GM20000 (cell line): ENCODE results near the gene RAB14.

Experiments
- DNase-seq: peaks from one replicate; pipeline ENCODE4 v3.0.0; 2012; ENCODE audit warnings: low spot score
- TF ChIP-seq, protein P1 (sequence below): IDR thresholded peaks from 2 replicates; pipeline ENCODE4 v1.5.1; 2012; ENCODE audit warnings: mild to moderate bottlenecking, control low read depth; ENCODE audit errors: extremely low read depth, missing control alignments

Gene RAB14

DNA sequence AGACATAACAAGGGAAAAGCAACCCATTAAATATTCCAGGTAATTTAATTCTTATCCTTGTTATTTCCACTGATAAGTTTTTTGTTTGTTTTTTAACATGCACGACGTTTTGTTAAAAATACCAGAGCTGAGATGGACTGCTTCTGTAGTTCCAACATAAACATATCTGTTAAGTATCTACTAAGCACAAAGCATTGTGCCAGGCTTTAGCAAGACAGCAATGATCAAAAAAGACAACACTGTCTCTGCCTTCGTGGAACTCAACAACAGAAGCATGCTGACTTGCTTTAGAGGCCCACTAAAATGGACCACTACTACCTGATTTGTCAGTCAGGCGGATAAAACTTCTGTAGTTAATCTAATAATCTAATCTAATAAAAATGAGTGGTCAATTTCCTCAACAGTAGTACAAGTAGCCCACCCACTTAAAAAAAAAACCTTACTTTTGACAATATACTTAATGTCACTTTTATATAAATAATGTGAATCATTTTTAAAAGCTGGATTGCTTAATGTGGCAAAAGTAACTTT is 3.1 kb downstream of the RAB14 start:
- TF ChIP-seq, protein P1, sequence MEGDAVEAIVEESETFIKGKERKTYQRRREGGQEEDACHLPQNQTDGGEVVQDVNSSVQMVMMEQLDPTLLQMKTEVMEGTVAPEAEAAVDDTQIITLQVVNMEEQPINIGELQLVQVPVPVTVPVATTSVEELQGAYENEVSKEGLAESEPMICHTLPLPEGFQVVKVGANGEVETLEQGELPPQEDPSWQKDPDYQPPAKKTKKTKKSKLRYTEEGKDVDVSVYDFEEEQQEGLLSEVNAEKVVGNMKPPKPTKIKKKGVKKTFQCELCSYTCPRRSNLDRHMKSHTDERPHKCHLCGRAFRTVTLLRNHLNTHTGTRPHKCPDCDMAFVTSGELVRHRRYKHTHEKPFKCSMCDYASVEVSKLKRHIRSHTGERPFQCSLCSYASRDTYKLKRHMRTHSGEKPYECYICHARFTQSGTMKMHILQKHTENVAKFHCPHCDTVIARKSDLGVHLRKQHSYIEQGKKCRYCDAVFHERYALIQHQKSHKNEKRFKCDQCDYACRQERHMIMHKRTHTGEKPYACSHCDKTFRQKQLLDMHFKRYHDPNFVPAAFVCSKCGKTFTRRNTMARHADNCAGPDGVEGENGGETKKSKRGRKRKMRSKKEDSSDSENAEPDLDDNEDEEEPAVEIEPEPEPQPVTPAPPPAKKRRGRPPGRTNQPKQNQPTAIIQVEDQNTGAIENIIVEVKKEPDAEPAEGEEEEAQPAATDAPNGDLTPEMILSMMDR, result no peak
- no peak for DNase-seq

DNA sequence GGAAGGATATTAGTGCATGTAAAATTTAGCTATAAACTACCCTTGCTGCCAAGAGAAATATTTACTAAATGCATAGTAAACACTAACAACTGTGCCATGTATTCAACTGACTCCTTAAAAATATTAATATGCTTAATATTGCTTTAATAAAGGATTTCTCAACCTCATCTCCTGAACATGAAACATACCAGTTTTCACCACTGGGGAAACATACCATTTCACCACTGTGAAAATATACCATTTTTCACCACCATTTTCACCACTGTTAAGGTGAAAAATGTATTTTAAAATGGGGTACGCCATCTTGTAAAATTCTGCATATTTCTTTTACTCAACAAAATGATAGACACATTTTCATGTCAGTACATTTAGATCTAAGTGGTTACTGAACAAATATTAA is 4.5 kb downstream of the RAB14 start:
- TF ChIP-seq, protein P1, result no peak
- no peak for DNase-seq

DNA sequence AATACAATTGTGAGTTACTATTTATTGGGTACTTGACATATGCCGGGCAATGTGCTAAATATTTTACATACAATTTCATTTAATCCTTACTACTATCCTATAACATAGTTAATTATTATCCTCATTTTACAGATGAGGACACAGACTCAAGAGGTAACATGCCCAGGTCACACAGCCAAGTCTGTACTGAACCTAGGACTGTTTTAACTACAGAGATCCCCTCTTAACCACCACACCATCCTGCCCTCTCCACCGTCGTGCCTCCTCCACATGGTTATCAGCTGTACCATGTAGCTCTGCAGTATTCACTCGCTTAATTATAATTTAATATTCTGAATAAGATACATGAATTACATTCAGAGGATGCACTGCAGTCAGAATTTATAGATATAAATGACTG is 5.3 kb downstream of the RAB14 start:
- no peak for DNase-seq
- TF ChIP-seq, protein P1, result no peak

DNA sequence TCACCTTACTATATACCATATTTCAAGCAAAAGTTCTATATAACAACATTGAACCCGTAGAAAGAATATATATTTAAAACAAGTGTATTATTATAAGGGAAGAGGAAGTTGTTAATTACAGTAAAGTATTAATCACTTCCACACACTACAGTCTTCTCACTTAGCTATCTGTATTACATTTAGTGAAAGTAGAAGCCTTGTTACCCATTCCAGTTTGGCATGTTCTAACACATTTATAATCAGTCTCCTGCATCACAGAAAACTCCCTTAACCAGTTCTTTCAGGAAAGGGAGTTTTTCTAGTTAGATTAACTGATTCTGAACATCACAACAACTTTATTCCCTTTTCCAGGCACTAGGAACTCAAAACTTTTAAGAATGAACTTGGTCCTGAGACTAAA is 6.9 kb downstream of the RAB14 start:
- DNase-seq, result no peak
- TF ChIP-seq, protein P1, result no peak

DNA sequence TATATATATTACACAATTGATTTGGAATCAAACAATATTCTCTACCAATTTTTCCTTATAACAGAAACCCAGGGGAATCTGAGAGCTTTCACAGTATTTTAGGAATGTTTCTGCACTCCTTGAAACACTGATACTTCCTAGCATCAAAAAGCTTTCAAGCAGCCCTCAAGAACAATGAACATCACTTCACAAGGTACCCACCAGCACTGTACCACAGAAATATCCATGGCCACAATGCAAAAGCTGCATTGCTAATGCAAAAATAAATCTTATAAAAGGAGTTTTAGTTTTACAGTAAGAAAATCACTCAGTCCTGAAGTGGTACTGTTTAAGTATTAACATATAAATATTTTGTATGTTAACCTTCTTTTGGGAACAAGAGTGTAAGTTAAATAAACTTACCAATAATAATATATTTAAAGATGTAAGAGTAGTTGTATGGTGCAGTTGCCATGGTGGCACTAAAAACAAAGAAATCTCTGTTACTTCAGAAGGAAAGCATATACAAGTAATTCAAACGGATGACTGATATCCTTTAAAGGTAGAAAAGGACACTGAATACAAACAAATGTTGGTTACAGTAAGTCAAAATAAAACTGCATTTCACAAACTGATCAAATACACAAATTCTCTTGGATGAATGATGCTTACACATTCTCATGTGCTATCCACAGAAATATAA is 8.6 kb downstream of the RAB14 start:
- TF ChIP-seq, protein P1, result no peak
- no peak for DNase-seq

DNA sequence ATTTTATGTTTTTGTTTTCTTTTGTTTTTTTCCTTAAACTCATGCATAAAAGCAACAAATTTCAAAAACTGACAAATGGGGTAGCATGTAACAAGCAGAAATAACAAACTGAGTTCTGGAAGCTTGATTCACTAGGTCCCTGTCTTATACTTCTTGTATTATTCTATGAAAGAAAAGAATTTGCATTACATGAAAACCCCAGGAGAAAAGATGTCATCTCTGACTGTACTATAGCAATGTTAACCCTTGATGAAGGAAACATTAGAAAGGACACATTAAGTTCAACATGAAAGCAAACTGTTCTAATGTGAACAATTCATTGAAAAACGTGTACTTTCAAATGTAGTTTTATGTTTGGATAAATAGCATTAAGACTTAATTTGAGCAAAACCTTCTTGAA is 9.2 kb downstream of the RAB14 start:
- TF ChIP-seq, protein P1, result no peak
- no peak for DNase-seq

DNA sequence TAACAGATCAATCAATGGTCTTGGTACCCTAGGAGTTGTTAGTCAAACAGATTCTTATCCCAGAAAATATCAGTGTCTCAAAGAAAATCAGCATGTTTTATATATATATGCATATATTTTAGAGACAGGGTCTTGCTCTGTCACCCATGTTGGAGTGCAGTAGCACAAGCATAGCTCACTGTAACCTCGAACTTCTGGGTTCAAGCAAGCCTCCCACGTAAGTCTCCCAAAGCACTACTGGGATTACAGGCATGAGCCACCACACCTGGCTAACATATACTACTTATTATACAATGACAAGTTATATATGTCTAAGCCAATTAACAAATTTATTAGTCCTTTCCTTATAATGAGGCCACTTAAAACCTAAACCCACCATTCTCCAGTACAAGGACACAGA is 10.4 kb downstream of the RAB14 start:
- TF ChIP-seq, protein P1, result no peak
- no peak for DNase-seq
